H1 (cell line): ENCODE results near the gene PRKN. TPM values are rescaled to one million over a fixed set of nuclear protein-coding genes. Genes with fewer than 3 reads are reported as not detected.

ENCODE experiments used
- CTCF ChIA-PET: fragments of 300-600 bp; sonication (Branson Sonifier 250); formaldehyde crosslinking; loops from one replicate; lab custom pipeline; 2021; ENCODE audit not compliant: partially characterized antibody; lab: Charles Lee
- POLR2A ChIA-PET: fragments of 300-600 bp; sonication (Branson Sonifier 250); formaldehyde crosslinking; loops from one replicate; lab custom pipeline; 2021; ENCODE audit warnings: inconsistent platforms; ENCODE audit not compliant: partially characterized antibody; lab: Charles Lee
- DNase-seq, 2 experiments: peaks; one replicate each; pipeline versions ENCODE4 v3.0.0 to v3.0.0-alpha.2; 2010 to 2022; ENCODE audit warnings: low spot score in 2 of 2, low read depth in 1 of 2, mixed read lengths in 1 of 2
- FAIRE-seq: peaks from 2 replicates; lab custom pipeline; 2011; peaks lifted over from hg19 to GRCh38; lab: Jason Lieb, UNC
- H2AFZ ChIP-seq: 2 replicates; pipeline ENCODE4 v1.8.1; 2012; ENCODE audit warnings: low read length, inconsistent platforms
- H2AK5ac ChIP-seq: 2 replicates; pipeline ENCODE4 v1.6.1; 2013; ENCODE audit warnings: low read depth, low read length
- H2BK120ac ChIP-seq: replicated peaks from 2 replicates; pipeline ENCODE3; 2013; ENCODE audit warnings: low read depth, low read length, inconsistent platforms
- H2BK12ac ChIP-seq: 2 replicates; pipeline ENCODE4 v1.6.1; 2013; ENCODE audit warnings: low read depth, low read length
- H2BK15ac ChIP-seq: 2 replicates; pipeline ENCODE4 v1.6.1; 2013; ENCODE audit warnings: low read length
- H2BK20ac ChIP-seq: 2 replicates; pipeline ENCODE4 v1.6.1; 2013; ENCODE audit warnings: low read length
- H2BK5ac ChIP-seq: 2 replicates; pipeline ENCODE4 v1.6.1; 2013; ENCODE audit warnings: low read depth, low read length
- H3K14ac ChIP-seq: 2 replicates; pipeline ENCODE4 v1.6.1; 2013; ENCODE audit warnings: inconsistent platforms; ENCODE audit not compliant: insufficient read length
- H3K18ac ChIP-seq: 2 replicates; pipeline ENCODE4 v1.6.1; 2013; ENCODE audit warnings: low read length; ENCODE audit errors: extremely low read depth
- H3K23ac ChIP-seq: 2 replicates; pipeline ENCODE4 v1.6.1; 2013; ENCODE audit warnings: inconsistent platforms; ENCODE audit not compliant: insufficient read length
- H3K23me2 ChIP-seq: 2 replicates; pipeline ENCODE4 v1.6.1; 2013; ENCODE audit warnings: low read depth, low read length
- H3K27ac ChIP-seq: 2 replicates; pipeline ENCODE4 v1.6.1; 2011; ENCODE audit warnings: low read depth, low read length, inconsistent platforms
- H3K27me3 ChIP-seq, 4 experiments: replicated peaks in 1 of 4; 1 replicate in 1 of 4; 2 replicates in 3 of 4; pipeline versions ENCODE4 v1.6.1 to v1.8.1; 2011 to 2013; ENCODE audit warnings: low read length in 3 of 4, mild to moderate bottlenecking in 3 of 4, inconsistent platforms in 2 of 4, mixed read lengths in 2 of 4, moderate library complexity in 1 of 4; ENCODE audit not compliant: control insufficient read depth in 3 of 4, insufficient read depth in 3 of 4; ENCODE audit errors: extremely low read depth in 1 of 4
- H3K36me3 ChIP-seq, 4 experiments: 2 replicates each; pipeline versions ENCODE4 v1.6.1 to v1.8.1; 2011 to 2013; ENCODE audit warnings: mild to moderate bottlenecking in 4 of 4, low read length in 3 of 4, moderate library complexity in 2 of 4, control low read depth in 1 of 4, inconsistent platforms in 1 of 4; ENCODE audit not compliant: insufficient read depth in 4 of 4, control insufficient read depth in 2 of 4
- H3K4ac ChIP-seq: replicated peaks from 2 replicates; pipeline ENCODE3; 2013; ENCODE audit warnings: low read length, low read depth, mixed read lengths, inconsistent platforms; ENCODE audit not compliant: insufficient read length
- H3K4me1 ChIP-seq, 4 experiments: replicated peaks in 1 of 4; 1 replicate in 1 of 4; 2 replicates in 3 of 4; pipeline versions ENCODE4 v1.6.1 to v1.8.1; 2011 to 2013; ENCODE audit warnings: low read length in 3 of 4, inconsistent platforms in 2 of 4, mixed read lengths in 1 of 4; ENCODE audit not compliant: insufficient read depth in 4 of 4, control insufficient read depth in 3 of 4
- H3K4me2 ChIP-seq, 2 experiments: 2 replicates each; pipeline versions ENCODE4 v1.6.1 to v1.8.1; 2011 to 2013; ENCODE audit warnings: low read depth in 2 of 2, low read length in 2 of 2, control low read depth in 1 of 2, inconsistent platforms in 1 of 2, mild to moderate bottlenecking in 1 of 2; ENCODE audit not compliant: insufficient read depth in 1 of 2
- H3K4me3 ChIP-seq, 4 experiments: fragments of 200-600, 300-600 bp in 1 of 4; sonication (generic), shearing (Covaris generic), sonication (Bioruptor Twin) in 1 of 4; 2 replicates each; pipeline versions ENCODE4 v1.5.1 to v1.8.1; 2011 to 2016; ENCODE audit warnings: low read length in 4 of 4, low read depth in 3 of 4, control low read depth in 2 of 4, inconsistent platforms in 2 of 4, mild to moderate bottlenecking in 2 of 4, mixed read lengths in 1 of 4, moderate library complexity in 1 of 4; ENCODE audit not compliant: insufficient read depth in 2 of 4; ENCODE audit errors: extremely low read depth in 1 of 4
- H3K56ac ChIP-seq: replicated peaks from 2 replicates; pipeline ENCODE3; 2013; ENCODE audit warnings: low read depth, mild to moderate bottlenecking, mixed read lengths, low read length, inconsistent platforms; ENCODE audit not compliant: insufficient read length
- H3K79me1 ChIP-seq: 2 replicates; pipeline ENCODE4 v1.6.1; 2013; ENCODE audit warnings: low read depth, low read length, control low read depth
- H3K79me2 ChIP-seq, 2 experiments: 2 replicates each; pipeline versions ENCODE4 v1.6.1 to v1.8.1; 2012 to 2013; ENCODE audit warnings: low read length in 2 of 2, mild to moderate bottlenecking in 2 of 2, inconsistent platforms in 1 of 2; ENCODE audit not compliant: insufficient read depth in 2 of 2, control insufficient read depth in 1 of 2
- H3K9ac ChIP-seq, 4 experiments: replicated peaks in 1 of 4; 1 replicate in 1 of 4; 2 replicates in 3 of 4; pipeline versions ENCODE4 v1.6.1 to v1.8.1; 2011 to 2013; ENCODE audit warnings: low read depth in 3 of 4, low read length in 3 of 4, control low read depth in 2 of 4, mild to moderate bottlenecking in 2 of 4, moderate library complexity in 2 of 4, inconsistent platforms in 1 of 4; ENCODE audit errors: extremely low read depth in 1 of 4
- H3K9me3 ChIP-seq, 2 experiments: 2 replicates each; pipeline versions ENCODE4 v1.6.1 to v1.8.1; 2012 to 2013; ENCODE audit warnings: mild to moderate bottlenecking in 2 of 2, moderate library complexity in 2 of 2, control low read depth in 1 of 2, inconsistent platforms in 1 of 2, low read depth in 1 of 2, low read length in 1 of 2, mixed read lengths in 1 of 2; ENCODE audit not compliant: insufficient read depth in 2 of 2
- H4K20me1 ChIP-seq, 2 experiments: replicated peaks in 1 of 2; 2 replicates each; pipeline versions ENCODE3 to v1.8.1; 2011 to 2013; ENCODE audit warnings: inconsistent platforms in 2 of 2, low read length in 2 of 2, mild to moderate bottlenecking in 1 of 2; ENCODE audit not compliant: insufficient read depth in 2 of 2, control insufficient read depth in 1 of 2
- H4K5ac ChIP-seq: 2 replicates; pipeline ENCODE4 v1.6.1; 2013; ENCODE audit warnings: low read length, low read depth, mixed read lengths, inconsistent platforms; ENCODE audit not compliant: insufficient read length
- H4K8ac ChIP-seq: 2 replicates; pipeline ENCODE4 v1.8.0; 2013; ENCODE audit warnings: mild to moderate bottlenecking, moderate library complexity, low read length, inconsistent platforms; ENCODE audit not compliant: insufficient read depth; ENCODE audit errors: extremely low read depth
- H4K91ac ChIP-seq: replicated peaks from 2 replicates; pipeline ENCODE3; 2013; ENCODE audit warnings: low read length, mixed read lengths, inconsistent platforms; ENCODE audit not compliant: insufficient read length
- BRCA1 ChIP-seq: IDR thresholded peaks from 2 replicates; pipeline ENCODE4 v1.6.1; 2012; ENCODE audit warnings: low read depth, low read length, improper control_type of control experiment
- CEBPB ChIP-seq: IDR thresholded peaks from 2 replicates; pipeline ENCODE4 v1.6.1; 2012; ENCODE audit warnings: low read depth, low read length
- FOSL1 ChIP-seq: IDR thresholded peaks from 2 replicates; pipeline ENCODE4 v1.6.1; 2011; ENCODE audit warnings: mild to moderate bottlenecking, low read depth, low read length, moderate library complexity; ENCODE audit not compliant: insufficient read depth
- KDM1A ChIP-seq: fragments of 200-600, 300-600 bp; sonication (generic); IDR thresholded peaks from 2 replicates; pipeline ENCODE4 v1.7.1; 2016; ENCODE audit warnings: mild to moderate bottlenecking, low read length, borderline replicate concordance
- SRF ChIP-seq: IDR thresholded peaks from 2 replicates; pipeline ENCODE4 v1.6.1; 2011; ENCODE audit warnings: mild to moderate bottlenecking, low read depth, low read length, moderate library complexity
- ZNF274 ChIP-seq: IDR thresholded peaks from 2 replicates; pipeline ENCODE4 v1.7.0; 2012; ENCODE audit warnings: low read length, borderline replicate concordance; ENCODE audit errors: extremely low read depth
- WGBS, 2 experiments: shearing (Covaris generic) in 1 of 2; methylation state at CpG; one replicate each; pipeline versions ENCODE4 v1.1.6 to v1.1.7; 2013 to 2015; ENCODE audit warnings: low lambda C conversion rate in 2 of 2, mixed read lengths in 2 of 2, inconsistent platforms in 1 of 2, low coverage in 1 of 2, missing lambda C conversion rate in 1 of 2; ENCODE audit not compliant: insufficient replicate concordance in 2 of 2, insufficient coverage in 1 of 2, insufficient read length in 1 of 2; ENCODE audit errors: extremely low coverage in 1 of 2, missing lambda C conversion rate in 1 of 2; 5-methylcytosine and 5-hydroxymethylcytosine counted together
- polyA plus RNA-seq, 7 experiments: library from polyadenylated mRNA; depleted of rRNA in 3 of 7; stranded (reverse) in 5 of 7; unstranded in 2 of 7; fragments of >200 nt in 5 of 7; fragments of 200-250 nt in 2 of 7; gene quantifications; 1 replicate in 5 of 7; 2 replicates in 1 of 7; 4 replicates in 1 of 7; pipeline versions ENCODE4 v1.2.1 to v1.2.3, GENCODE V29; 2011 to 2013; ENCODE audit warnings: missing spikeins in 2 of 7, mixed read lengths in 2 of 7
- total RNA-seq: library from RNA; stranded (reverse); fragmentation: NEBNext Ultra II Directional; extraction: Animal tissue kit (Norgen Biotek cat#: 25700); gene quantifications from 2 replicates; pipeline ENCODE4 v1.2.1, GENCODE V29; 2021
- TF ChIP-seq, protein P1 (sequence below): IDR thresholded peaks from 2 replicates; pipeline ENCODE4 v1.6.1; 2012; ENCODE audit warnings: low read length, inconsistent platforms

PRKN gene
- total and polyA plus RNA-seq, 2 of the 8 experiments (the other 6 are each of a cell fraction or from before 2014, with no cell fraction given) = 0.13 to 0.29 TPM

DNA sequence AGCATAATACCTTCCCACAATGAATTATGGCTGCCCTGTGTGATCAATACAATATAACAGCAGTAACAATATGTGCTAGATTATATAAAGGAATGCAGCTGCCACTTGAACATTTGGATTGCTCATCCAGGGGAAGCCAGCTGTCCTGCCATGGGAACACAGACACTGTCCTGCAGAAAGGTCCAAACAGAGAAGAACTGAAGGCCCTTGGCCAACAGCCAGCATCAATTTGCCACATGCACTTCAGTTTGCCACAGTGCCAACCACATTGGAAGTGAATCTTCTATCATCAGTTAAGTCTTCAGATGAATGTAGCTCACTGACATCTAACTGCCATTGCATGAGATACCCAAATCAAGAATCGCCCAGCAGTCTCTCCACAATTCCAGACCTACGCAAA, 332.4 kb downstream of the PRKN start:
- no peak overlapping the region for H2BK20ac ChIP-seq
- H2AFZ ChIP-seq = no peak overlapping the region
- H2AK5ac ChIP-seq = no peak overlapping the region
- no peak overlapping the region for H4K5ac ChIP-seq
- no peak overlapping the region for H3K4me2 ChIP-seq
- H3K36me3 ChIP-seq = no peaks in the 10 kb centered on the region
- no peak overlapping the region for H2BK12ac ChIP-seq
- 98% methylated on average over 2 of the region's 2 CpGs; no CpG with 5 or more reads in 1 of the 2 experiments for WGBS, 2 experiments
- no peak overlapping the region for H2BK15ac ChIP-seq
- H3K4ac ChIP-seq = no peak overlapping the region
- no peak overlapping the region for H4K8ac ChIP-seq
- DNase-seq (no peak), FAIRE-seq (no peak)
- POLR2A ChIA-PET = no interaction called here
- H2BK5ac ChIP-seq = no peak overlapping the region
- TF ChIP-seq CEBPB (no peak), BRCA1 (no peak), KDM1A (no peak), SRF (no peak), FOSL1 (no peak), ZNF274 (no peak)
- TF ChIP-seq, protein P1, sequence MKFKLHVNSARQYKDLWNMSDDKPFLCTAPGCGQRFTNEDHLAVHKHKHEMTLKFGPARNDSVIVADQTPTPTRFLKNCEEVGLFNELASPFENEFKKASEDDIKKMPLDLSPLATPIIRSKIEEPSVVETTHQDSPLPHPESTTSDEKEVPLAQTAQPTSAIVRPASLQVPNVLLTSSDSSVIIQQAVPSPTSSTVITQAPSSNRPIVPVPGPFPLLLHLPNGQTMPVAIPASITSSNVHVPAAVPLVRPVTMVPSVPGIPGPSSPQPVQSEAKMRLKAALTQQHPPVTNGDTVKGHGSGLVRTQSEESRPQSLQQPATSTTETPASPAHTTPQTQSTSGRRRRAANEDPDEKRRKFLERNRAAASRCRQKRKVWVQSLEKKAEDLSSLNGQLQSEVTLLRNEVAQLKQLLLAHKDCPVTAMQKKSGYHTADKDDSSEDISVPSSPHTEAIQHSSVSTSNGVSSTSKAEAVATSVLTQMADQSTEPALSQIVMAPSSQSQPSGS = no peak
- no peaks in the 10 kb centered on the region for H3K79me2 ChIP-seq
- H3K27ac ChIP-seq = no peak overlapping the region
- H2BK120ac ChIP-seq = no peak overlapping the region
- no peak overlapping the region for H3K14ac ChIP-seq
- no peaks in the 10 kb centered on the region for H4K20me1 ChIP-seq
- no peak overlapping the region for H3K23ac ChIP-seq
- CTCF ChIA-PET = interaction anchor here (1.3 kb wide), 1 partner anchor 26 kb away, joined by 3 read pairs; no protein-coding TSS in a partner anchor
- no peaks in the 10 kb centered on the region for H3K4me1 ChIP-seq
- H4K91ac ChIP-seq = no peak overlapping the region
- peaks cover 0 to 4% of the 10 kb centered on the region in 2 experiments; a peak in 2 of 4 replicates for H3K9me3 ChIP-seq
- H3K9ac ChIP-seq = no peak overlapping the region
- no peak overlapping the region for H3K4me3 ChIP-seq
- H3K18ac ChIP-seq = no peak overlapping the region
- H3K23me2 ChIP-seq = no peaks in the 10 kb centered on the region
- no peaks in the 10 kb centered on the region for H3K27me3 ChIP-seq
- H3K79me1 ChIP-seq = no peaks in the 10 kb centered on the region
- H3K56ac ChIP-seq = no peak overlapping the region
